IPS-18a (cell line): ENCODE data around the gene FOXP1.

Source experiments
- H3K27ac ChIP-seq: one replicate; pipeline ENCODE4 v1.5.1; 2013; ENCODE audit warnings: low read length
- H3K27me3 ChIP-seq: one replicate; pipeline ENCODE4 v1.6.1; 2013; ENCODE audit warnings: mild to moderate bottlenecking, low read length; ENCODE audit not compliant: control insufficient read depth, insufficient read depth
- H3K36me3 ChIP-seq: one replicate; pipeline ENCODE4 v1.6.1; 2013; ENCODE audit warnings: low read depth, low read length; ENCODE audit not compliant: control insufficient read depth
- H3K4me1 ChIP-seq: one replicate; pipeline ENCODE4 v1.6.1; 2013; ENCODE audit warnings: low read depth, low read length; ENCODE audit not compliant: control insufficient read depth
- H3K4me3 ChIP-seq: one replicate; pipeline ENCODE4 v1.5.1; 2013; ENCODE audit warnings: low read length
- H3K9ac ChIP-seq: one replicate; pipeline ENCODE4 v1.6.1; 2013; ENCODE audit warnings: mild to moderate bottlenecking, low read length, moderate library complexity
- H3K9me3 ChIP-seq: one replicate; pipeline ENCODE4 v1.6.1; 2013; ENCODE audit warnings: low read depth, low read length; ENCODE audit not compliant: control insufficient read depth

Gene FOXP1

DNA sequence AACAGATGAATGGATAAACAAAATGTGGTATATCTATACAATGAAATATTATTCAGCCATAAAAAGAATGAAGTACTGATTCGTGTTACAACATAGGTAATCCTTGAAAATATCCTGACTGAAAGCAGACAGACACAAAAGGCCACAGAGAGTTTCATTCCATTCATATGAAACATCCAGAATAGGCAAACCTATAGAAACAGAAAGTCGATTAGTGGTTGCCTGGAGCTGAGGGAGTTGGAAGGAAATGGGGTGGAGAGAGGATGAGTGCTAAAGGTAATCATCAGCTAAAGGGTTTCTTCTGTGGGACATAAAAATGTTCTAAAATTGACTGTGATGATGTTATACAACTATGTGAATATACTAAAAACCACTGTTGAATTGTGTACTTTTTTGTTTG, 22.9 kb downstream of the FOXP1 start:
- Histone ChIP-seq H3K9me3 (no peaks in the 10 kb centered on the region), H3K36me3 (no peaks in the 10 kb centered on the region), H3K27ac (no peak overlapping the region), H3K9ac (no peak overlapping the region), H3K4me1 (no peaks in the 10 kb centered on the region), H3K27me3 (no peaks in the 10 kb centered on the region), H3K4me3 (no peak overlapping the region)

DNA sequence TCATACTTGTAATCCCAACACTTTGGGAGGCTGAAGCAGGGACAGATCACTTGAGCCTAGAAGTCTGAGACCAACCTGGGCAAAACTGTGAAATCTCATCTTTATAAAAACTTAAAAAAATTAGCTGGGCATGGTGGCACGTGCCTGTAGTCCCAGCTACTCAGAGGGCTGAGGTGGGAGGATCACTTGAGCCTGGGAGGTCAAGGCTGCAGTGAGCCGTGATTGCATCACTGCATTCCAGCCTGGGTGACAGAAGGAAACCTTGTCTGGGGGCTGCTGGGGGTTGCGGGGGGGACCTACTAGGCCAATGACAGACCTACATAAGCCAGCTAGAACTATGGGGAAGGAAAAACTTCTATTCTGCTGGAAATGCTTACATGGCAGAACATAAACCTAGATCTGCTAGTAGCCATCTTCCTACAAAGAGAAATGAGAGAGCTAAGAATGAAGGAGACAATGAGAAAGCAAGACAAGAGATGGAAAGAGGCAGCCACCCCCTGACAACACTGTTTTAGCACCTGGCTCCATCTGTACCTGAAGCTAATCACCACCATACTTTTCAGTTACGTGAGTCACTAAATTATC, 23.9 kb downstream of the FOXP1 start:
- no peaks in the 10 kb centered on the region for H3K36me3 ChIP-seq
- no peak overlapping the region for H3K27ac ChIP-seq
- no peak overlapping the region for H3K9ac ChIP-seq
- no peaks in the 10 kb centered on the region for H3K4me1 ChIP-seq
- no peaks in the 10 kb centered on the region for H3K9me3 ChIP-seq
- no peak overlapping the region for H3K4me3 ChIP-seq
- no peaks in the 10 kb centered on the region for H3K27me3 ChIP-seq

GRCh38 chr3:71559021-71559420, 24.5 kb downstream of the FOXP1 start:
- no peaks in the 10 kb centered on the region for H3K9me3 ChIP-seq
- H3K4me1 ChIP-seq, result no peaks in the 10 kb centered on the region
- no peak overlapping the region for H3K9ac ChIP-seq
- H3K36me3 ChIP-seq, result no peaks in the 10 kb centered on the region
- no peak overlapping the region for H3K27ac ChIP-seq
- H3K4me3 ChIP-seq, result no peak overlapping the region
- H3K27me3 ChIP-seq, result no peaks in the 10 kb centered on the region

DNA sequence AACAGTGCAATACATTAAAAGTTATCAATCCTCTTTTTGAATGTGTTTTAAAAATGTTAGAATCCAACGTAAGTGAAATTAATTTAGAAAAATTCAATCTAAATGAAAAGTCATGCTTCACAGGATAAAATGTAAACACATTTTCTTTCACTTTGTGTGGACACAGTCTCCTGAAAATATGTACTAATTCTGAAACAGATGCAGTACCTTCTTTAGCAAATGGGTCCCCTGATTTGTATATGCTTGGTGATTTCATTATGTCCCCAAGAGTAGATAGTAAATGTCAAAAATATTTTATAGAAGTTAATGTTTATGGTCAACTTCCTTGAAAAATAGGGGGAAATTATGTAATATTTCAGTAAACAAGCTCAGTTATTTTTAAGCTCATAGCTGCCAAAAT, 28.9 kb downstream of the FOXP1 start:
- no peak overlapping the region for H3K4me3 ChIP-seq
- H3K36me3 ChIP-seq, result no peaks in the 10 kb centered on the region
- no peaks in the 10 kb centered on the region for H3K9me3 ChIP-seq
- H3K9ac ChIP-seq, result no peak overlapping the region
- no peaks in the 10 kb centered on the region for H3K27me3 ChIP-seq
- no peaks in the 10 kb centered on the region for H3K4me1 ChIP-seq
- no peak overlapping the region for H3K27ac ChIP-seq

DNA sequence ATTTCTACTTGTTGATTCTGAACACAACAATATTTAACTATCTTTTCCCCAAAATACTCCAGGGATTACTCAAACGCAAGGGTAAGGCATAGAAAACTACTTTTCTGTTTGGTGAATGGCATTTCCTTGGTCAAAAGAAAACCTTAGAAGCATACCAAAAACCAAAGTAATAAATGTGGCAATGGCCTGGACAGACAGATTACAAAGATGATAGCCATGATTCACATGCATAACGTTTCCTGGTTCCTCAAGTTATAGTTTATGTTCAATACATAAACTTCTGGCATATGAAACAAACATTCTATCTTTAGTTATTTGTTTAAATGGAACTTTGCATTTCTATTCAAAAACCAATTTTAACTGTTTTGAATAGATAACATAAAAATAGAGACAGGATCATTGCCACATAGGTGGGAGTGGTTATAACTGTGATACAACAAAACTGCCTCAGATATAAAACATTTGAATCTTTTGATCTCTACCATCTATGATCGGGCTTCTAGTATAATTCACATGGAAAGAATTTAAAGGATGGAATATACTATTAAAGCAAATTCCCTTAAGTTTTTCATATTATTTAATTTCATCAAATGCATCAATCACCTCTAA, 32.1 kb downstream of the FOXP1 start:
- H3K27me3 ChIP-seq, result no peaks in the 10 kb centered on the region
- no peaks in the 10 kb centered on the region for H3K4me1 ChIP-seq
- H3K9ac ChIP-seq, result no peak overlapping the region
- H3K4me3 ChIP-seq, result no peak overlapping the region
- no peaks in the 10 kb centered on the region for H3K9me3 ChIP-seq
- H3K36me3 ChIP-seq, result no peaks in the 10 kb centered on the region
- H3K27ac ChIP-seq, result no peak overlapping the region

GRCh38 chr3:71549951-71550350, 33.6 kb downstream of the FOXP1 start:
- Histone ChIP-seq H3K4me3 (no peak overlapping the region), H3K9me3 (no peaks in the 10 kb centered on the region), H3K9ac (no peak overlapping the region), H3K27me3 (no peaks in the 10 kb centered on the region), H3K36me3 (no peaks in the 10 kb centered on the region), H3K4me1 (no peaks in the 10 kb centered on the region), H3K27ac (no peak overlapping the region)

GRCh38 chr3:71548705-71549384, 34.7 kb downstream of the FOXP1 start:
- no peaks in the 10 kb centered on the region for H3K36me3 ChIP-seq
- no peaks in the 10 kb centered on the region for H3K9me3 ChIP-seq
- H3K27ac ChIP-seq, result no peak overlapping the region
- no peaks in the 10 kb centered on the region for H3K4me1 ChIP-seq
- no peaks in the 10 kb centered on the region for H3K27me3 ChIP-seq
- H3K9ac ChIP-seq, result no peak overlapping the region
- H3K4me3 ChIP-seq, result no peak overlapping the region

DNA sequence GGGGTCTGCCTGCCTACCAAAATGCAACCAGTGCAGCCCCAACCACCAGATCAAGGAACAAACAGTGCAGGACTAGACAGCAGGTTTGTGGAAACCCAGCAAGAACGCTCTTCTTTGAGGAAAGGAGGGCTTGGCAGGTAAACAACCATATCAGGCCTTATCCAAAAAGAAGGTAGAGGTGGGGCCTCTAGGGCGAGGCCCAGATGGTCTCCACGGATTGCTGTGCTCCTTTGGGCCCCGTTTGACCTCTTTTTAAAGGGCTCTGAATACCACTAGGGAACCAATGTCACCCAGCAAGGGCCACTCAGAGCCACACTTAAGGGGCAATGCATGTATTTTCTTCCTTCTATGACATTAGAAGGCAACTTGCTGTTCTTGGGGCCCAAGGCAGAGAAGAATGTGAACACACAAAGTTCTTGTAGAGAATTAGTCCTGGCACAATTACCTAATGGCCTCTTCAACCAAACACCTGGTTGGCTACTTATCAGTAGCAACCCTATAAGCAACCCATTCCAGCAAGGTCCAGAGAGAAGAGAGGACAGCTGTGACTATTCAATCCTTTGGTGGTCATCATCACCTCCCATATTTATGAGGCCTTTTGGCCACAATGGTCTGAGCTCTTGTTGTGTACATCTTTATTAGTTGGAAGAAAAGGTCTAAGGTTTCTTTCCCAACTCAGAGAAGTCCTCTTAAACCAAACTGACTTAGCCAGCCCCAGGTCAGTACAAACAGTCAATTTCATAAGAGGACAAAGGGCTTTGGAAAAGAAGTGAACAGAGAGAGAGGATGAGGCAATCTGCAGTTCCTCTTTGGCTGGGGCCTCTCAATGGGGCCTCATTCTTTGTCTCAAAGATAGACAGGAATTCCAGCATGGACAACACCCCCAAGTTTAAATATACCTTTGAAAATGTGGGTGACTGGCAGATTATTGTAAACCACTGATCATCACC, 36.0 kb downstream of the FOXP1 start:
- Histone ChIP-seq H3K4me1 (peaks cover 4% of the 10 kb centered on the region), H3K36me3 (no peaks in the 10 kb centered on the region), H3K9me3 (no peaks in the 10 kb centered on the region), H3K4me3 (no peak overlapping the region), H3K27me3 (no peaks in the 10 kb centered on the region), H3K27ac (no peak overlapping the region), H3K9ac (no peak overlapping the region)

GRCh38 chr3:71546821-71547220, 36.7 kb downstream of the FOXP1 start:
- Histone ChIP-seq H3K9ac (no peak overlapping the region), H3K36me3 (no peaks in the 10 kb centered on the region), H3K27ac (no peak overlapping the region), H3K27me3 (no peaks in the 10 kb centered on the region), H3K9me3 (no peaks in the 10 kb centered on the region), H3K4me3 (no peak overlapping the region), H3K4me1 (peaks cover 7% of the 10 kb centered on the region)

DNA sequence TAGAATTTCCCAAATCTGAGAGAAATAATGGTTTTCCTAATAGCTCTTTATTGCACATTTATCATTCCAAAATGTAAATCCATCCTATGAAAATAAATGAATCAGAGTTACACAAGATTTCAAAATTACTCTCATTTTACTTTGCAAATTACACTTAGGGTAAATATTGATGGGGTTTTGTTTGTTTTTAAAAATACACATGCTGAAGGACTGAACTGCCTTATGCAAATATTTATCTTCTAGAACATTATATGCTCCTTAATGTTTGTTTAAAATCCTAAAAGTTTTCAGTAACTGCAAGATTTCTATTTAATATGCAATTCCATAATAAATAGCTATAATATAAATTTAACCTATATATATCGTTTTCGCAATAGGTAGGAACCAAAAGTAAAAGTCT, 38.2 kb downstream of the FOXP1 start:
- peaks cover 11% of the 10 kb centered on the region for H3K4me1 ChIP-seq

DNA sequence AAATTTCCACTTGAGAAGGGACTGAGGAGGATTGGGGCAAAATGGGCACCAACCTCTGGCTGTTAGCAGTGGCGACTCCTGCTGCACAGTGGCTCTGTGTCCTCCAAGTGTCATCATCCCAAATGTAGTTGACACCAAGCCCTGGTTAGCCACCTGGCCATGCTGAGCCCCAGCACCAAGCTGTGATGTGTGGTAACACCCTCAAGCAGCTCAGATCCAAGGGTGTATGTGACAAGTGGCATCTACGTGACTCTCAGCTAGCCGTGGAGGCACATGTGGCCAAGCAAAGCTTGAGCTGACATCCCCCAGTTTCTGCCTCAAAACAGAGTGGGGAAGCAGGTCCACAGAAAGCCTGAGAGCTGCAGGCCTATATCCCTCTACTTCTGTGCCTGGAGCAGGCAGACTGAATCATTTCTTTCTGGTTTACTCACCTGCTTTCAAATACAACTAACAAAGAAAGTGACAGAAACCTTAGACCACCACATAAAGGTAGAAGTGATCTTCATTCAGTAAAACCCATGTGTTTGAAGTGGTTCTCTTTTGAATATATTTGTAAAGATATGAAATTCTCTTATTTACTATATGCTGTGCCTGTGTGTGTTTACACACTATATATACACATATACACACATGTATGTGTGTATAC, 40.0 kb downstream of the FOXP1 start:
- Histone ChIP-seq H3K4me1 (peaks cover 11% of the 10 kb centered on the region), H3K27ac (no peak overlapping the region), H3K9me3 (no peaks in the 10 kb centered on the region), H3K27me3 (no peaks in the 10 kb centered on the region), H3K36me3 (no peaks in the 10 kb centered on the region), H3K4me3 (no peak overlapping the region), H3K9ac (no peak overlapping the region)

More for the DNA sequence above, 38.2 kb downstream of the FOXP1 start:
- Histone ChIP-seq H3K27me3 (no peaks in the 10 kb centered on the region), H3K9me3 (no peaks in the 10 kb centered on the region), H3K9ac (no peak overlapping the region), H3K36me3 (no peaks in the 10 kb centered on the region), H3K27ac (no peak overlapping the region), H3K4me3 (no peak overlapping the region)
